Measurements from ENCODE around the gene ATG4A. TPM values are rescaled to one million over a fixed set of nuclear protein-coding genes. Genes with fewer than 3 reads are reported as not detected.

ATG4A gene
- total and polyA plus RNA-seq, 2 donors (not counting 3 experiments of a cell fraction or from before 2014, with no cell fraction given) = 13.2 to 28.7 TPM

GRCh38 chrX:108199041-108199440, 107.5 kb downstream of the ATG4A start:
- CTCF ChIA-PET = interaction anchor here (1.0 to 2.0 kb wide), 7 partner anchors 9 to 1277 kb away, joined by 3 to 22 read pairs (median 10); no protein-coding TSS in a partner anchor
- no peak overlapping the region for H3K27ac ChIP-seq (ENCODE audit: insufficient read depth, low read depth, low read length)
- H3K4me2 ChIP-seq (ENCODE audit: insufficient read depth, low read length) = no peak overlapping the region
- H2AFZ ChIP-seq (ENCODE audit: low read depth, low read length) = no peak overlapping the region
- intact Hi-C loops (cut with micrococcal nuclease) (loop anchor here (1.0 kb wide), 1 partner anchor 1276 kb away; no protein-coding TSS in a partner anchor), dilution Hi-C loops (cut with MboI; ENCODE audit: extremely low pct_ligation_motif_present, low sequenced_read_pairs) (no loop called here)
- H4K20me1 ChIP-seq (replicated peaks; ENCODE audit: control insufficient read depth, extremely low read depth, insufficient read depth, low read length) = no peaks in the 10 kb centered on the region
- TF ChIP-seq MYC (IDR thresholded peaks at IDR 0.05; ENCODE audit: low read depth, low read length) (no peak), CTCF (IDR thresholded peaks at IDR 0.05; ENCODE audit: extremely low read depth in 1 of 2, insufficient read depth in 1 of 2, low read depth in 1 of 2, low read length in 2 of 2) (no peak), FOS (IDR thresholded peaks at IDR 0.05; ENCODE audit: borderline replicate concordance, insufficient read depth, low read length) (no peak), EZH2 (IDR thresholded peaks at IDR 0.05; ENCODE audit: borderline replicate concordance, low read depth, low read length, severe bottlenecking) (no peak), POLR2A (IDR thresholded peaks at IDR 0.05; ENCODE audit: low read depth, low read length) (no peak), JUN (IDR thresholded peaks at IDR 0.05; ENCODE audit: borderline replicate concordance, insufficient read depth, insufficient read length, low read depth) (no peak), POLR2AphosphoS5 (IDR thresholded peaks at IDR 0.05; ENCODE audit: insufficient read depth, low read depth, low read length) (no peak), MAX (IDR thresholded peaks at IDR 0.05; ENCODE audit: insufficient read depth, insufficient read length) (no peak), GATA2 (IDR thresholded peaks at IDR 0.05; ENCODE audit: insufficient read depth, insufficient read length, low read depth, low read length) (no peak)
- FAIRE-seq (peak; percentile 24), DNase-seq (ENCODE audit: low read depth, low spot score) (no peak)
- no peaks in the 10 kb centered on the region for H3K36me3 ChIP-seq (ENCODE audit: control insufficient read depth in 2 of 2, extremely low read depth in 1 of 2, insufficient read depth in 2 of 2, low read length in 2 of 2)
- POLR2A ChIA-PET = no interaction called here
- H3K9ac ChIP-seq (replicated peaks; ENCODE audit: extremely low read depth, insufficient read depth, low read length) = no peak overlapping the region
- H3K9me3 ChIP-seq (replicated peaks; ENCODE audit: control insufficient read depth, insufficient read depth, low read length) = no peaks in the 10 kb centered on the region
- H3K4me1 ChIP-seq (ENCODE audit: control insufficient read depth, extremely low read depth, insufficient read depth, low read length) = no peaks in the 10 kb centered on the region
- H3K9me1 ChIP-seq (replicated peaks; ENCODE audit: control insufficient read depth, extremely low read depth, insufficient read depth, low read length) = no peaks in the 10 kb centered on the region
- BruUV-seq (replicated peaks) = no TSS peak
- no peaks in the 10 kb centered on the region for H3K79me2 ChIP-seq (ENCODE audit: control insufficient read depth, insufficient read depth, low read length)
- H3K27me3 ChIP-seq (ENCODE audit: control insufficient read depth in 2 of 2, insufficient read depth in 2 of 2, low read length in 2 of 2) = no peaks in the 10 kb centered on the region
- H3K4me3 ChIP-seq (replicated peaks in 1 of 3; ENCODE audit: insufficient read depth in 1 of 3, low read depth in 1 of 3, low read length in 3 of 3) = no peak overlapping the region
